ENCODE measurements around the gene FZD1.

FZD1 gene

DNA sequence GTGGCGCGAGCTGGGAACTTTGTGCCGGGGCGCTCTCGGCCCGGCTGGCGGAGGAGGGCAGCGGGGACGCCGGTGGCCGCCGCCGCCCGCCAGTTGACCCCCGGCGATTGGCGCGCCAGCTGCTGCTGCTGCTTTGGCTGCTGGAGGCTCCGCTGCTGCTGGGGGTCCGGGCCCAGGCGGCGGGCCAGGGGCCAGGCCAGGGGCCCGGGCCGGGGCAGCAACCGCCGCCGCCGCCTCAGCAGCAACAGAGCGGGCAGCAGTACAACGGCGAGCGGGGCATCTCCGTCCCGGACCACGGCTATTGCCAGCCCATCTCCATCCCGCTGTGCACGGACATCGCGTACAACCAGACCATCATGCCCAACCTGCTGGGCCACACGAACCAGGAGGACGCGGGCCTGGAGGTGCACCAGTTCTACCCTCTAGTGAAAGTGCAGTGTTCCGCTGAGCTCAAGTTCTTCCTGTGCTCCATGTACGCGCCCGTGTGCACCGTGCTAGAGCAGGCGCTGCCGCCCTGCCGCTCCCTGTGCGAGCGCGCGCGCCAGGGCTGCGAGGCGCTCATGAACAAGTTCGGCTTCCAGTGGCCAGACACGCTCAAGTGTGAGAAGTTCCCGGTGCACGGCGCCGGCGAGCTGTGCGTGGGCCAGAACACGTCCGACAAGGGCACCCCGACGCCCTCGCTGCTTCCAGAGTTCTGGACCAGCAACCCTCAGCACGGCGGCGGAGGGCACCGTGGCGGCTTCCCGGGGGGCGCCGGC, 870 bp downstream of the FZD1 start:
- peak; percentile 77 for DNase-seq

DNA sequence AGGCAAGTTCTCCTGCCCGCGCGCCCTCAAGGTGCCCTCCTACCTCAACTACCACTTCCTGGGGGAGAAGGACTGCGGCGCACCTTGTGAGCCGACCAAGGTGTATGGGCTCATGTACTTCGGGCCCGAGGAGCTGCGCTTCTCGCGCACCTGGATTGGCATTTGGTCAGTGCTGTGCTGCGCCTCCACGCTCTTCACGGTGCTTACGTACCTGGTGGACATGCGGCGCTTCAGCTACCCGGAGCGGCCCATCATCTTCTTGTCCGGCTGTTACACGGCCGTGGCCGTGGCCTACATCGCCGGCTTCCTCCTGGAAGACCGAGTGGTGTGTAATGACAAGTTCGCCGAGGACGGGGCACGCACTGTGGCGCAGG, 1.4 kb downstream of the FZD1 start:
- no peak for DNase-seq

DNA sequence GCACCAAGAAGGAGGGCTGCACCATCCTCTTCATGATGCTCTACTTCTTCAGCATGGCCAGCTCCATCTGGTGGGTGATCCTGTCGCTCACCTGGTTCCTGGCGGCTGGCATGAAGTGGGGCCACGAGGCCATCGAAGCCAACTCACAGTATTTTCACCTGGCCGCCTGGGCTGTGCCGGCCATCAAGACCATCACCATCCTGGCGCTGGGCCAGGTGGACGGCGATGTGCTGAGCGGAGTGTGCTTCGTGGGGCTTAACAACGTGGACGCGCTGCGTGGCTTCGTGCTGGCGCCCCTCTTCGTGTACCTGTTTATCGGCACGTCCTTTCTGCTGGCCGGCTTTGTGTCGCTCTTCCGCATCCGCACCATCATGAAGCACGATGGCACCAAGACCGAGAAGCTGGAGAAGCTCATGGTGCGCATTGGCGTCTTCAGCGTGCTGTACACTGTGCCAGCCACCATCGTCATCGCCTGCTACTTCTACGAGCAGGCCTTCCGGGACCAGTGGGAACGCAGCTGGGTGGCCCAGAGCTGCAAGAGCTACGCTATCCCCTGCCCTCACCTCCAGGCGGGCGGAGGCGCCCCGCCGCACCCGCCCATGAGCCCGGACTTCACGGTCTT, 1.9 kb downstream of the FZD1 start:
- no peak for DNase-seq

DNA sequence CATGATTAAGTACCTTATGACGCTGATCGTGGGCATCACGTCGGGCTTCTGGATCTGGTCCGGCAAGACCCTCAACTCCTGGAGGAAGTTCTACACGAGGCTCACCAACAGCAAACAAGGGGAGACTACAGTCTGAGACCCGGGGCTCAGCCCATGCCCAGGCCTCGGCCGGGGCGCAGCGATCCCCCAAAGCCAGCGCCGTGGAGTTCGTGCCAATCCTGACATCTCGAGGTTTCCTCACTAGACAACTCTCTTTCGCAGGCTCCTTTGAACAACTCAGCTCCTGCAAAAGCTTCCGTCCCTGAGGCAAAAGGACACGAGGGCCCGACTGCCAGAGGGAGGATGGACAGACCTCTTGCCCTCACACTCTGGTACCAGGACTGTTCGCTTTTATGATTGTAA, 2.5 kb downstream of the FZD1 start:
- no peak for DNase-seq

DNA sequence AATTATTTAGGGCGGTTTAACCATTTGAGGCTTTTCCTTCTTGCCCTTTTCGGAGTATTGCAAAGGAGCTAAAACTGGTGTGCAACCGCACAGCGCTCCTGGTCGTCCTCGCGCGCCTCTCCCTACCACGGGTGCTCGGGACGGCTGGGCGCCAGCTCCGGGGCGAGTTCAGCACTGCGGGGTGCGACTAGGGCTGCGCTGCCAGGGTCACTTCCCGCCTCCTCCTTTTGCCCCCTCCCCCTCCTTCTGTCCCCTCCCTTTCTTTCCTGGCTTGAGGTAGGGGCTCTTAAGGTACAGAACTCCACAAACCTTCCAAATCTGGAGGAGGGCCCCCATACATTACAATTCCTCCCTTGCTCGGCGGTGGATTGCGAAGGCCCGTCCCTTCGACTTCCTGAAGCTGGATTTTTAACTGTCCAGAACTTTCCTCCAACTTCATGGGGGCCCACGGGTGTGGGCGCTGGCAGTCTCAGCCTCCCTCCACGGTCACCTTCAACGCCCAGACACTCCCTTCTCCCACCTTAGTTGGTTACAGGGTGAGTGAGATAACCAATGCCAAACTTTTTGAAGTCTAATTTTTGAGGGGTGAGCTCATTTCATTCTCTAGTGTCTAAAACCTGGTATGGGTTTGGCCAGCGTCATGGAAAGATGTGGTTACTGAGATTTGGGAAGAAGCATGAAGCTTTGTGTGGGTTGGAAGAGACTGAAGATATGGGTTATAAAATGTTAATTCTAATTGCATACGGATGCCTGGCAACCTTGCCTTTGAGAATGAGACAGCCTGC, 3.1 kb downstream of the FZD1 start:
- peak; percentile 81 for DNase-seq

DNA sequence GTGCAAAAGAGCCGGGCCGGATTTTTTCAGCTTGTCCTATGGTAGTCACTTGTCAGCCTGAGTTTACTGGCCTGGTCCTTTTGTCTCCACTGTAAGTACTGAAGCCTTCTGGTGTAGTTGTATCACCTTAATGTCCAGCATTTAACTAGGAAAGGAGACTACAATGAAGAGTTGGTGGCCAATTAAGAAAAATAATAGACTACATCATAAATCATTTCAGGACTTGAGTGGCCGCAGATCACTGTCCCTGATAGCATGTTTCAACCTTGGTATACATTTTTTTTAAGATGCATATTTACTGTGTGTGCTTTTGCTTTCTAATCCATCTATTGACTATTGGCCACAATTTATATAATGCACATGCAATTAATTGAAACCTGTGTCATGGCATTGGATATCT, 6.1 kb downstream of the FZD1 start:
- no peak for DNase-seq

DNA sequence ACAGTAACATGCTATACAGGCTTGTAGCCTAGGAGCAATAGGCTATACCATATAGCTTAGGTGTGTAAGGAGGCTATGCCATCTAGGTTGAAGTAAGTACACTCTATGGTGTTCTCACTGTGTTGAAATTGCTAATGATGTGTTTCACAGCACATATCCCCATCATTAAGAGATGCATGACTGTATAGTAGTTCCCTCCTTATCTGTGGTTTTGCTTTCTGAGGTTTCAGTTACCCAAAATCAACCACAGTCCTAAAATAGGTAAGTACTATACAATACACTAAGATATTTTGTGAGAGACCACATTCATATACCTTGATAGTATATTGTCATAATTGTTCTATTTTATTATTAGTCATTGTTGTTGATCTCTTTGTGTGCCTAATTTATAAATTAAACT, 12.7 kb downstream of the FZD1 start:
- no peak for DNase-seq

DNA sequence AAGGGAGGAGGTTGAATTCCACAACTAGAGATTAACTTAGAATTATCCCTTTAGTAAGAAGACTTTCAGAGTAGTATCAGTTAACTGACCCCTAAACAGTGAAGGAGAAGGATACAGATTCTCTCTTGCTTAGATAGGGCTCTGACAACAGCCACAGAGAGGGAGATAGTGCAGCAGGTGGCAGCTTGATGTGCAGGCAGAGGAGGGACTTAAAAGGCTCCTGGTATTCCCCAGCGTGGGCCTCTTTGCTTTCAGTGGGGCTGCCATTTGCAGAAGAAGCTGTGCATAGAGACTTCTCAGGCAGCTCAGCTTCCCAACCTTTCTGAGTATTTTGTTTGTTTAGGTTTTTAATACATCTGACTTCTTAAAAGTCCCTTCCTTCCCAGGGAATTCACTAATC, 16.0 kb downstream of the FZD1 start:
- DNase-seq, result no peak

DNA sequence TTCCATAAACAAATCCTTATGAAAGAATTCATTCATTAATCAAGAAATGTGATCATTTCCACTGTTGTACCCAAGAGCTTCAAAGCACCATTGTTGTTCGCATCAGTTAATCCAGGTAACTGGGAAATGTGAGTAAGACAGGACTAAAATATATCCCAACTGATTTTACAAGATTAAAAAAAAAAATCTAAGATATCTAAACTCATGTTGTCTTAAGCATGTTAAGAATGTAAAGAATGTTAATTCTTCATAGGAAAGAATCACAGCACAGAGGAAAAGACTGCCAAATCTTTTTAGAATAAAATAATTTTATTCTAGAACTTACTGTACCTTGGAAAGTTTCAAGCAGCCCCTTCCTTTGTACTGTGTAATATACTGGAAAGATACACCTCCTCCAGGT, 16.4 kb downstream of the FZD1 start:
- no peak for DNase-seq

DNA sequence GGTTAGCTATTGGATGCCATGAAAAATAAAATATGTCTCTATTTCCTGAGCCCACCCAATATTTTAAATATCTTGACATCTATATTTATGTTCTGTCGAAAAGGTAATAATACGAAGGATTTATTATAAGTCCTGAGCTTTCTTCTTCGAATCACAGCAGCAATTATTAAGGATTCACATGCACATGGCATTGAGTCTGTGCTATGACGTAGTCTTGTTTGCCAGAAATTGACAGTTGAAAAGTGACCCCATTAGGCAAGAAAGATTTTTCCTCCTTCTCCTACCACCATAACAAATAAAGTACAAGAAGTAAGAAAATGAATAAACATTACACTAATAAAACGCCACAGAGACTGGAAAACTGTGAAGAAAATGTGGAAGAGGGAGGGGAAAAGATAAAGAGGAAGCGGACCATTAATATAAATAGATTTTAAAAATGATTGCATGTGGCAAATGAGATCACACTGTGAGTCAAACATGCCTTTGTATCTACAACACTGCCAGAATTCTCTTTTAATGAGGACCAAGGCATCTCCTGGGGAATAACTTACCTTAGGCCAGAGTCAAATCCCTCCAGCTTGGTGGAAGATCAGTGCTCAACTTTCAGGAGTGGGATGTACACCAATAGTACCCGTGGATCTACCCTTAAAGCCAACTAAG, 21.6 kb downstream of the FZD1 start:
- peak; percentile 54 for DNase-seq

DNA sequence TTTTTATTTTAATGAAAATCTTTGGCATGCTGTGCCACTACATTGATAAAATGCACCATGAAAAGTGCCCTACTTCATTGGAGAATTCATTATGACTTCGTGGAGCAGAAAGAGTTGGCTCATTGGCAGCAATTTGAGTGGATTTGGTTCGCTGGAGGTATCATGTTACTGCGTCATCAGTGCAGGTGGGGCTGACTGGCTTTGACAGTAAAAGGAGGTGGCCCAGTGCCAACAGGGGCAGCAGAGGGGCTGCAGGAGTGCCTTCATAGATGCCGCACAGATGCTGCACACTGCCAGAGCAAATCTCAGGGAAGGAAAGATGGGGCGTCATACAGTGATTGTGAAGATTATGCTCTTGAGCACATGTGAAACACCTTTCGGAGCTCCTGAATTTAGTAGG, 22.2 kb downstream of the FZD1 start:
- no peak for DNase-seq

DNA sequence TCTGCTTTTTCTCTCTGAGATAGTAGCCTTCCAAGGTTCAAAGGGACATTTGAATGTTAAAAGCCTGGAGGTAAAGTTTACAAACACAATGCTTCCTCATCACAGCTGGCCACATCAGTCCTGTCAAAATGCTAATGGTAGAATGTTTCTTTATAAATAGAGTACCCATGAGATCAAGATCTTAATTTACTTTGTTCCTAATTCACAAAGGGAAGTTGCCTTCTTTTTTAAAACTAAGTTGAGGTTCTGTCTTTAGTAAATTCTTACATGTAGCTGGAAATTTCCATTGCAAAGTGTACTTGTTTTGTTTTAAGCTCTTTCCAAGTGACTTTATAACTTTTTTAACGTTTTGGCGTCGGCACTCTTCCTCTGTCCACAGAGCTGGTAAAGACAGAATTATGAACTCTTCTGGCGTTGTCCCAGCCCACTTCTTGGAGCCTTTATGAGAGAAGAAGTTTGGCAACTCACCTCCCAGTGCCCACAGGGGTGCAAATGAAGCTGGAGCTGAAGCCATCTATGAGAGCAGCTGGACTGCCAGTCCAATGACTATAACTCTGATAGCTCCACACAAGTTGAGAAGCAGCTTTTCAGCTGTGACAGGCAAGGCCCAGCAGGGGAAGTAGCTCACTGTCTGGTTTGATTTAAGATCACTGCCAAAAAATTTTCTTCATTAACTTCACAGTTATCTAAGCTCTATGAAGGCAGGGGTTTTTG, 23.3 kb downstream of the FZD1 start:
- peak; percentile 13 for DNase-seq

DNA sequence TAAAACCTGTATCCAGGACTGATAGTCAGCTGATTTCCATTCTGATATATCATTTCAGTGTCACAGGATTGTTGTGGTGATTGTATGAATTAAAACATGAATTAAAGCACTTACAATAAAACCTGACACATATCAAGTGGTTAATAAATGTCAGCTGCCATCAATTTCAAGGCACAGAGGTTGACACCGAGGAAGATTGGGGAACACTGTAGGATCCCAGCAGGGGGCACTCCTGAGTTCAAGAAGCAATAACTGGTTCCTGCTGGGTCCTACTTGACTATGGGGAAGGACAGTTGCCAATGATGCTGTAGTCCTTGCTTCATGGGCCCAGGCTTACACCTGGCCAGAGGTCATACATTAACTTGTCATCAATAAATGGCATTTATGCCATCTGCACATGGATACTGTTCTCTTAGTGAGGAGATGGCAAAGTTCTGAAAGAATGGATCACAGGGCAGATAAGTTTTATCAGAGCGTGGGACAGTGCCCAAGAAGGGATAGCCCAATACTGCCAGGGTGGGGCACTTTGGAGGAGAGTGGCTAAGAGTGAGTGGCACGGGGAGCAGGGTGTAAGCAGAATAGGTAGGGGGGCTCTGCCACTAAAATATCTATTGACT, 24.1 kb downstream of the FZD1 start:
- no peak for DNase-seq

DNA sequence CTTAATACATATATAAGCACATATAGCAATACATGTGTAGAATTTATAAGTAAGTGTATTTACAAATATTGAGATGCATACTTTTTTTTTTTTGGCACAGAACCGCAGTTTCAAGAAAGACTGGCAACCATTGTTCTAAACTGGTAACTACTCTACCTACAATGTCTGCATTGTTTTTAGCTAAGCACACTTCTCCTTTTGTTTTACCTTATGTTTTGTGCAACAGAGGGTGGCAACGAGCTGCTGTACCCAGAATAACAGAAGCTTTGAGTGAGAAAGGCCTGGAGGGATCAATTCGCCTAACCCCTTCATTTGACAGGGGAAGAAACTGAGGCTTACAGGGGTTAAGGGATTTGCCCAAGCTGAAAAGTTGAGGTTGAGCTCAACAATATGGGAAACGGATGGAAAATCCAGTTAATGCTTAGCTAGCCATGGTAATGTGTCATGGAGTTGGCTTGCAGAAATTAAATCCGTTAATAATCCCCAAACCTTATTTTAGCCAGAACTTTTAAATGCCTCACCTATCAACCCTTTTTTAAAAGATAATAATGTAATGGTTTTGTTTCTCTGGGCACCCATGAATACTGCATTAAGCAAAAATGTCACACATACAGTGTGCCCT, 25.5 kb downstream of the FZD1 start:
- DNase-seq, result no peak

DNA sequence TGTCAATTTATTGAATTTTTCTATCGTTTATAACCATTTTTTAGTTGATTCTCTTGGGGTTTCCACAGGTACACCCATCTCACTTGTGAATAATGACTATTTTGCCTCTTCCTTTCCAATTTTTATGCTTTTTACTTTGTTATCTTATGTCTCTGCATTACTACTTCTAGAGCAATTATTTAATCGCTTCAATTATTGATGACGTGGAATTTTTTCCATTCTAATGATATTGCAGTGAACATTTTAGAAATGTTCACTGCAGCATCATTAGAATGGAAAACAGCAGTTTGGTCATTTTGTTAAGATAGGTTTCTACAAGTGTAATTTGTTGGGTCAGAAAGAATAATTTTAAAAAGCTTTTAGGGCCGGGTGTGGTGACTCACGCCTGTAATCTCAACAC, 27.1 kb downstream of the FZD1 start:
- no peak for DNase-seq

DNA sequence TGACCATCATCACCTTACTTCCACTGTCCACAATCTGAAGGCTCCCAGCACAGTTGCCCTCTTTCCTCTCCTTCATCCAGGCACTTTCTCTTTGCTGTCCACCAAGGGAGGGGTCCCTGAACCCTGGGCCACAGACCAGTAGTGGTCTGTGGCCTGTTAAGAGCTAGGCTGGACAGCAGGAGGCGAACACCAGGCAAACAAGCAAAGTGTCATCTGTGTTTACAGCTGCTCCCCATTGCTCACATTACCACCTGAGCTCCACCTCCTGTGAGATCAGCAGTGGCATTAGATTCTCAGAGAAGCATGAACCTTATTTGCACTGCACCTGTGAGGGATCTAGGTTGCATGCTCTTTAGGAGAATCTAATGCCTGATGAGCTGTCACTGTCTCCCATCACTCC, 27.7 kb downstream of the FZD1 start:
- DNase-seq, result no peak

DNA sequence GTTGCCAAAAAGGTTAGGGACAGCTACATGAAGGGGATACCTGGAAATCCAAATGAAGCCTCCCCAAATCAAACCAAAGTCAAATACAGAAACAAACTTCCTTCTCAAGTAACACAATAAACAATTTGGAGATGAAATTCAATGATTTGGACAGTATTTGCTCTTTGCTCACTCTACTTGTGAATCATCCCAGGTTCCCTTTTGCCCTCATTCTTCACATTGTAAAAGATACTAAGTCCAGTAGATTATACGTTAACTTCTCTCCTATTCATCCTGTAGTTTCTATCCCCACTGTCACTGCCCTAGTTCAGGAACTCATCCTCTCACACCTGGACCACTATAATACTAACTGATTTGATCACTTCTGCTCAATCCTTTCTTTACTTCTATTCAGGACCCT, 28.3 kb downstream of the FZD1 start:
- no peak for DNase-seq

DNA sequence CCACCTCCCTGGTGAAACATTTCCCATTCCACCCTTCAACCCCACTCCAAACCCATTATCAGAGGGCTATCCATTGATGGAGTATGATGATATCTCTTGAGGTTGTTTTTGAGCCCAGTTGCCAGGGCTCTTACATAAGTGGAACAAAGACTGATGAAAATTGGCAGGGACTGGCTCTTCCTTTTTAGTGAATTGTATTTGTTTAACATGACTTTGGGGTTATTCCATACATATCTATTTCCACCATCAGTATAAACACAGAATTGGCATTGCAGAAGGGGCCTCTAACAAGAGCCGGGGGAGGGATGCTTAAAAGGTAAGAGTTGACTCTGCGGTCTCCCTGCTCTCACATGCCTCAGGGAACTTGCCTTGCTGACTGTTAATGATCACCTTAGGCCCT, 28.9 kb downstream of the FZD1 start:
- no peak for DNase-seq

DNA sequence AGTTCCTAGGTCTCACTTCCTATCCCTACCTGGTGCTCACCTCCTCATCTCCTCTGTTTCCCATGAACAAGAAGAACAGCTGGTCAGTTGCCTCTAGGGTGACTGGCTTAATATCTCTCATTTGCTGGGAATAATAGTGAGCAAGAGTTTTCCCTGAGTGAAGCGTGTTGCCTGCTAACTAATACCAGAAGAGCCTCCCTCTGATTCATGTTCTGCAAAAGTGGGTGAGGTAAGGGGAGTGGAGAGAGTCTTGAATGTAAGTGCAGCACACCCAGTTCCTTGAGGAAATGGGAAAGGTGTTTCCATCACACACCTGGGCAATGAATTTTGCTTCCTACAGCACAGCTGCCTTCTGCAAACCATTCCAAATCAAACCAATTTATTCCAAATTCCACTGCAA, 29.6 kb downstream of the FZD1 start:
- DNase-seq, result no peak

DNA sequence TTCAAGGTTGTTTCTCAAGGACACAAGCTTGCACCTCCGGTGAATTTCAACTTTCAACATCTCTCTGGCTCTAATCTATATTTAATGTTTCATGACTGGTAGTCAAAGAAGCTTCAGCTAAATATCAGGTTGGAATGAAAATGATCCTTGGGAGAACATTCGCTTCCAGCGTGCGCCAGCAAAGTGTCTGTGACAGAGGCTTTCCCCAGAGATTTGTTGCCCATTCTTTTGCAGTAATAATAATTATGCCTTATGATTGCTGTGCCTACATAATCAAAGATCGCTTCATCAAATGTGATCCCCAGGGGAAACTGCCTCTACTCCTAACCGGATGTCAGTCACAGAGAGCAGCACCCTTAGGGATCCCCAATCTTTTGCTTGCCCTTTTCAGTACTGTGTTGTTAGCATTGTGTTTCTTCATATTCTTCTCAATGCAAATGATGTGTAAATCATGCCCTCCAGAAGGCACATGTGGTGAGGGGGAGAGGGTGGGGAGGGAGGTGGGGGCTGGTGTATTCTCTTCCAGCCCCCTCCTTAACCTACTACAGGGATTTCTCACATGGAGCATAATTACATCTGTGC, 30.5 kb downstream of the FZD1 start:
- no peak for DNase-seq

DNA sequence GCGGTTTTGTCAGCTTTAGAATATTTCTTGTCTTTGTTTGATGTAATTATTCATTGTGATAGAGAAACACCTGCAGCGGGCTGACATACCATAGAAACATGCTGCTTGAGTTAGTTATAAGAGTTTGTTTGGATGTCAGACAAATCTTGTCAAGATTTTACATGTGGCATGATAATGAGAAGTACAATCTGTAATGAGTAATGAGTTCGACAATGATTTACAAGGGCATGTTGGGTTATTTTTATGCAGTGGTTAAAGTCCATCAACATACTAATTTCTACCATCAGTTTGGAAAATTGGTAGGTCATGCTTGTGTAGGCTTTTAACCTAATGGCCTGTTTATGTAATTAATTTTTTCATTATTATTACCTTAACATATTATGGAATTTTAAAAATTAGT, 31.3 kb downstream of the FZD1 start:
- no peak for DNase-seq
